Large intestine (tissue), 3 donors: ENCODE data around the gene MYLK3. TPM values are rescaled to one million over a fixed set of nuclear protein-coding genes. Genes with fewer than 3 reads are reported as not detected.

Experiments
- DNase-seq, 2 donors: peaks; one replicate each; pipeline versions ENCODE4 v3.0.0 to v3.0.0-alpha.2; 2013
- H3K27ac ChIP-seq: one replicate; pipeline ENCODE4 v1.5.1; 2013; ENCODE audit warnings: low read length
- H3K27me3 ChIP-seq: 2 replicates; pipeline ENCODE4 v1.6.1; 2013; ENCODE audit warnings: low read length; ENCODE audit not compliant: control insufficient read depth, insufficient read depth
- H3K36me3 ChIP-seq: 2 replicates; pipeline ENCODE4 v1.6.1; 2013; ENCODE audit warnings: low read length; ENCODE audit not compliant: control insufficient read depth, insufficient read depth
- H3K4me1 ChIP-seq: one replicate; pipeline ENCODE4 v1.6.1; 2013; ENCODE audit warnings: low read length; ENCODE audit not compliant: control insufficient read depth, insufficient read depth
- H3K4me3 ChIP-seq: one replicate; pipeline ENCODE4 v1.5.1; 2013; ENCODE audit warnings: low read length
- H3K9me3 ChIP-seq: one replicate; pipeline ENCODE4 v1.6.1; 2013; ENCODE audit warnings: mild to moderate bottlenecking, low read depth, low read length, moderate library complexity; ENCODE audit not compliant: control insufficient read depth
- WGBS: methylation state at CpG from one replicate; pipeline ENCODE4 v1.1.5; 2013; ENCODE audit warnings: low lambda C conversion rate; ENCODE audit not compliant: insufficient coverage; 5-methylcytosine and 5-hydroxymethylcytosine counted together
- polyA plus RNA-seq: library from polyadenylated mRNA; unstranded; fragments of 120-200 nt; gene quantifications from one replicate; pipeline ENCODE4 v1.2.1, GENCODE V29; 2013

Gene MYLK3
- polyA plus RNA-seq, 1 donor: 0.16 TPM

GRCh38 chr16:46711106-46712058 is 36.8 kb downstream of the MYLK3 start:
- DNase-seq: no peak
- Histone ChIP-seq H3K4me1 (no peaks in the 10 kb centered on the region), H3K4me3 (no peak overlapping the region), H3K27ac (no peak overlapping the region), H3K9me3 (no peaks in the 10 kb centered on the region), H3K27me3 (no peaks in the 10 kb centered on the region), H3K36me3 (no peaks in the 10 kb centered on the region)
- 83% methylated on average over 1 of the region's 10 CpGs for WGBS

- H3K9me3 ChIP-seq: no peaks in the 10 kb centered on the region
- no peaks in the 10 kb centered on the region for H3K27me3 ChIP-seq
- H3K36me3 ChIP-seq: no peaks in the 10 kb centered on the region
- no peak for DNase-seq
- WGBS: no CpG with 5 or more reads among the region's 3 CpGs
- H3K27ac ChIP-seq: no peak overlapping the region
- no peak overlapping the region for H3K4me3 ChIP-seq
- H3K4me1 ChIP-seq: no peaks in the 10 kb centered on the region
These were observed 38.6 kb downstream of the MYLK3 start for GRCh38 chr16:46709469-46710005.

- Histone ChIP-seq H3K27ac (no peak overlapping the region), H3K4me1 (no peaks in the 10 kb centered on the region), H3K36me3 (no peaks in the 10 kb centered on the region), H3K4me3 (no peak overlapping the region), H3K9me3 (no peaks in the 10 kb centered on the region), H3K27me3 (no peaks in the 10 kb centered on the region)
- no peak for DNase-seq
- no CpG with 5 or more reads among the region's 1 CpG for WGBS
These were observed 41.5 kb downstream of the MYLK3 start for GRCh38 chr16:46706642-46707041.

- Histone ChIP-seq H3K36me3 (peaks cover 4% of the 10 kb centered on the region), H3K27ac (no peak overlapping the region), H3K9me3 (no peaks in the 10 kb centered on the region), H3K27me3 (no peaks in the 10 kb centered on the region), H3K4me3 (no peak overlapping the region), H3K4me1 (no peaks in the 10 kb centered on the region)
- WGBS: no CpG with 5 or more reads among the region's 2 CpGs
- DNase-seq: no peak
These were observed 46.1 kb downstream of the MYLK3 start for GRCh38 chr16:46702030-46702429.

- no peak for DNase-seq
- WGBS: no CpG with 5 or more reads among the region's 4 CpGs
- Histone ChIP-seq H3K27me3 (no peaks in the 10 kb centered on the region), H3K4me3 (no peak overlapping the region), H3K36me3 (peaks cover 4% of the 10 kb centered on the region), H3K27ac (no peak overlapping the region), H3K9me3 (no peaks in the 10 kb centered on the region), H3K4me1 (no peaks in the 10 kb centered on the region)
These were observed 46.5 kb downstream of the MYLK3 start for GRCh38 chr16:46701615-46702014.

- H3K4me3 ChIP-seq: no peak overlapping the region
- H3K36me3 ChIP-seq: peaks cover 10% of the 10 kb centered on the region
- 100% methylated on average over 1 of the region's 3 CpGs for WGBS
- DNase-seq: no peak
- no peaks in the 10 kb centered on the region for H3K27me3 ChIP-seq
- H3K27ac ChIP-seq: no peak overlapping the region
- no peaks in the 10 kb centered on the region for H3K4me1 ChIP-seq
- no peaks in the 10 kb centered on the region for H3K9me3 ChIP-seq
These were observed 48.1 kb downstream of the MYLK3 start for GRCh38 chr16:46700048-46700447.

GRCh38 chr16:46696957-46697356 is 51.2 kb downstream of the MYLK3 start:
- Histone ChIP-seq H3K4me3 (no peak overlapping the region), H3K27ac (no peak overlapping the region), H3K9me3 (no peaks in the 10 kb centered on the region), H3K4me1 (no peaks in the 10 kb centered on the region), H3K27me3 (no peaks in the 10 kb centered on the region), H3K36me3 (peaks cover 17% of the 10 kb centered on the region)
- WGBS: no CpG with 5 or more reads among the region's 3 CpGs
- DNase-seq: no peak

- peaks cover 17% of the 10 kb centered on the region for H3K36me3 ChIP-seq
- no CpG with 5 or more reads among the region's 5 CpGs for WGBS
- no peaks in the 10 kb centered on the region for H3K27me3 ChIP-seq
- peaks cover 3% of the 10 kb centered on the region for H3K4me1 ChIP-seq
- peaks cover 2% of the 10 kb centered on the region for H3K9me3 ChIP-seq
- H3K27ac ChIP-seq: no peak overlapping the region
- no peak overlapping the region for H3K4me3 ChIP-seq
- no peak for DNase-seq
These were observed 52.2 kb downstream of the MYLK3 start for GRCh38 chr16:46695937-46696336.

- H3K27ac ChIP-seq: no peak overlapping the region
- no peak for DNase-seq
- H3K9me3 ChIP-seq: peaks cover 2% of the 10 kb centered on the region
- no peaks in the 10 kb centered on the region for H3K27me3 ChIP-seq
- H3K4me3 ChIP-seq: no peak overlapping the region
- no CpG with 5 or more reads among the region's 2 CpGs for WGBS
- H3K36me3 ChIP-seq: peaks cover 17% of the 10 kb centered on the region
- H3K4me1 ChIP-seq: peaks cover 7% of the 10 kb centered on the region
These were observed 54.5 kb downstream of the MYLK3 start for GRCh38 chr16:46693598-46693997.

GRCh38 chr16:46691726-46692125 is 56.4 kb downstream of the MYLK3 start:
- peak overlapping the region; percentile 96 for H3K27ac ChIP-seq
- WGBS: no CpG with 5 or more reads among the region's 4 CpGs
- H3K4me3 ChIP-seq: no peak overlapping the region
- peaks cover 13% of the 10 kb centered on the region for H3K36me3 ChIP-seq
- DNase-seq: peak in 1 of 2 donors; percentile 55
- no peaks in the 10 kb centered on the region for H3K27me3 ChIP-seq
- peaks cover 7% of the 10 kb centered on the region for H3K4me1 ChIP-seq
- H3K9me3 ChIP-seq: peaks cover 2% of the 10 kb centered on the region
